PC-3 (cell line): ENCODE results near the gene FOLR1. TPM values are rescaled to one million over a fixed set of nuclear protein-coding genes. Genes with fewer than 3 reads are reported as not detected.
A peak's percentile ranks its signal among the peaks of the same experiment; 100 is the strongest.
"Not testable (repeated sequence)": the region's sequence is repeated elsewhere in the genome, so short reads cannot be mapped to it uniquely, and the experiment has no call there.

Experiments used
- ATAC-seq: fragments of 200-7000 bp; cut with Tn5 transposase; 2 replicates; pipeline ENCODE4 v1.9.1; 2020; ENCODE audit warnings: mild to moderate bottlenecking, moderate library complexity
- BruUV-seq: library from RNA; stranded (reverse); fragments of 400-500 nt; replicated peaks from 2 replicates; lab custom pipeline; 2021; lab: Mats Ljungman, UMichigan
- CTCF ChIA-PET: fragments of 300-600 bp; sonication (Branson Sonifier 250); formaldehyde crosslinking; loops from one replicate; lab custom pipeline; 2022; ENCODE audit warnings: antibody characterized with exemption; lab: Charles Lee
- POLR2A ChIA-PET: fragments of 300-600 bp; sonication (Branson Sonifier 250); formaldehyde crosslinking; loops from one replicate; lab custom pipeline; 2022; ENCODE audit warnings: antibody characterized with exemption; ENCODE audit not compliant: unreplicated experiment; lab: Charles Lee
- DNase-seq: peaks from one replicate; pipeline ENCODE4 v3.0.0-alpha.2; 2015
- H2AFZ ChIP-seq: fragments of 300-600 bp; sonication (generic); 2 replicates; pipeline ENCODE4 v1.6.0; 2016; ENCODE audit warnings: antibody characterized with exemption, low read length
- H3F3A ChIP-seq: fragments of 300-600 bp; sonication (generic); one replicate; pipeline ENCODE4 v1.6.0; 2017; ENCODE audit warnings: antibody characterized with exemption, low read length, control low read depth, mild to moderate bottlenecking; ENCODE audit not compliant: unreplicated experiment
- H3K27ac ChIP-seq: fragments of 300-600 bp; sonication (generic); 2 replicates; pipeline ENCODE4 v1.5.1; 2016; ENCODE audit warnings: mild to moderate bottlenecking, low read length
- H3K27me3 ChIP-seq: fragments of 300-600 bp; sonication (generic); 2 replicates; pipeline ENCODE4 v1.6.1; 2016; ENCODE audit warnings: low read length, mixed read lengths
- H3K36me3 ChIP-seq: fragments of 300-600 bp; sonication (generic); 2 replicates; pipeline ENCODE4 v1.6.1; 2016; ENCODE audit warnings: low read depth, mixed run types, low read length, mixed read lengths
- H3K4me1 ChIP-seq: fragments of 300-600 bp; sonication (generic); 2 replicates; pipeline ENCODE4 v1.5.1; 2016; ENCODE audit warnings: low read length; ENCODE audit not compliant: insufficient read depth
- H3K4me2 ChIP-seq: fragments of 300-600 bp; sonication (generic); 2 replicates; pipeline ENCODE4 v1.6.0; 2016; ENCODE audit warnings: low read length
- H3K4me3 ChIP-seq: fragments of 300-600 bp; sonication (generic); 2 replicates; pipeline ENCODE4 v1.5.1; 2016; ENCODE audit warnings: mild to moderate bottlenecking, low read length, mixed read lengths
- H3K79me2 ChIP-seq: fragments of 300-600 bp; sonication (generic); 2 replicates; pipeline ENCODE4 v1.6.1; 2017; ENCODE audit warnings: low read length, mixed read lengths
- H3K9ac ChIP-seq: fragments of 300-600 bp; sonication (generic); 2 replicates; pipeline ENCODE4 v1.6.0; 2016; ENCODE audit warnings: mild to moderate bottlenecking, low read length
- H3K9me2 ChIP-seq: fragments of 300-600 bp; sonication (generic); replicated peaks from 2 replicates; pipeline ENCODE4 v1.6.1; 2016; ENCODE audit warnings: mixed run types, low read length, mixed read lengths
- H3K9me3 ChIP-seq: fragments of 300-600 bp; sonication (generic); 2 replicates; pipeline ENCODE4 v1.6.1; 2016; ENCODE audit warnings: low read length, mixed read lengths
- H4K20me1 ChIP-seq: fragments of 300-600 bp; sonication (generic); 2 replicates; pipeline ENCODE4 v1.6.1; 2016; ENCODE audit warnings: low read length, mixed read lengths
- EZH2 ChIP-seq: fragments of 300-600 bp; sonication (generic); IDR thresholded peaks from one replicate; pipeline ENCODE4 v1.6.1; 2017; ENCODE audit warnings: antibody characterized with exemption, mild to moderate bottlenecking, low read length; ENCODE audit not compliant: unreplicated experiment
- EZH2phosphoT487 ChIP-seq: fragments of 300-600 bp; sonication (generic); IDR thresholded peaks from 2 replicates; pipeline ENCODE4 v1.6.1; 2018; ENCODE audit warnings: mild to moderate bottlenecking, antibody characterized with exemption, low read length, borderline replicate concordance
- intact Hi-C: fragments of 100-400 bp; cut with micrococcal nuclease; formaldehyde crosslinking; loops from 2 replicates; pipeline ENCODE4 v1.9.0; 2023
- total RNA-seq: library from RNA; depleted of rRNA; stranded (reverse); fragments of >200 nt; gene quantifications from 2 replicates; pipeline ENCODE4 v1.2.3, GENCODE V29; 2014
- TF ChIP-seq, protein P1 (sequence below): fragments of 300-600 bp; sonication (generic); conservative IDR thresholded peaks from 2 replicates; pipeline ENCODE4 v1.5.1; 2017; ENCODE audit warnings: antibody characterized with exemption, low read depth, mild to moderate bottlenecking, low read length

FOLR1 gene
- total RNA-seq, 1 experiment from 2014 or later = 0.36 TPM

- H3K27me3 ChIP-seq, H2AFZ ChIP-seq, CTCF ChIA-PET, BruUV-seq, POLR2A ChIA-PET, H3K9me2 ChIP-seq, ATAC-seq, H3K9ac ChIP-seq, H3K36me3 ChIP-seq, H3K4me1 ChIP-seq, H3K79me2 ChIP-seq, H3K4me3 ChIP-seq, H3F3A ChIP-seq, H3K9me3 ChIP-seq, intact Hi-C loops, H3K4me2 ChIP-seq, H4K20me1 ChIP-seq, H3K27ac ChIP-seq, DNase-seq: not testable (repeated sequence)
Observed at GRCh38 chr11:72172043-72172442, 19.9 kb upstream of the FOLR1 start.

DNA sequence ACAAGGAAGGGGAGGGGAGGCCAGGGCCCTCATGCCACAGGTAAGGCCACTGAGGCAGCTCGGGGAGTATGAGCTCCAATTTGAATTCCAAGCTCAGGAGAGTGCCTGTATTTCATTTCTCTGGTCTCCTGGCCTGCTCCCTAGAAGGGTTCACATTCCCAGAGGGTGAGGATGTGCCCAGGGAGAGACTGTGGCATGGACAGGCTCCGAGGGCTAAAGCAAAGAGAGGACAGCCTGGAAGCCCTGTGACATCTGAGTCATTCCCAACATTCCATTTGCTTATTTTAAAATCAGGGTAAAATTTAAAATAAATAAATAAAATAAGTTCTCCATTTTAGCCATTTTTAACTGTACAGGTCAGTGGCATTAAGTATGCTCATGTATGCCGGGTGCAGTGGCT lies 18.6 kb upstream of the FOLR1 start:
- Histone ChIP-seq H3K4me3 (no peak overlapping the region), H3K36me3 (no peaks in the 10 kb centered on the region), H2AFZ (no peak overlapping the region), H3K79me2 (no peaks in the 10 kb centered on the region), H3F3A (no peaks in the 10 kb centered on the region), H4K20me1 (no peaks in the 10 kb centered on the region), H3K9me2 (no peaks in the 10 kb centered on the region), H3K4me2 (no peak overlapping the region), H3K27me3 (peaks cover 4% of the 10 kb centered on the region; the same call in 1 of the 2 replicates), H3K4me1 (peaks cover 3% of the 10 kb centered on the region; the same call in 1 of the 2 replicates), H3K9ac (no peak overlapping the region), H3K27ac (no peak overlapping the region), H3K9me3 (no peaks in the 10 kb centered on the region)
- ChIA-PET CTCF (no interaction called here), POLR2A (no interaction called here)
- TF ChIP-seq EZH2 (no peak), EZH2phosphoT487 (no peak)
- TF ChIP-seq, protein P1, sequence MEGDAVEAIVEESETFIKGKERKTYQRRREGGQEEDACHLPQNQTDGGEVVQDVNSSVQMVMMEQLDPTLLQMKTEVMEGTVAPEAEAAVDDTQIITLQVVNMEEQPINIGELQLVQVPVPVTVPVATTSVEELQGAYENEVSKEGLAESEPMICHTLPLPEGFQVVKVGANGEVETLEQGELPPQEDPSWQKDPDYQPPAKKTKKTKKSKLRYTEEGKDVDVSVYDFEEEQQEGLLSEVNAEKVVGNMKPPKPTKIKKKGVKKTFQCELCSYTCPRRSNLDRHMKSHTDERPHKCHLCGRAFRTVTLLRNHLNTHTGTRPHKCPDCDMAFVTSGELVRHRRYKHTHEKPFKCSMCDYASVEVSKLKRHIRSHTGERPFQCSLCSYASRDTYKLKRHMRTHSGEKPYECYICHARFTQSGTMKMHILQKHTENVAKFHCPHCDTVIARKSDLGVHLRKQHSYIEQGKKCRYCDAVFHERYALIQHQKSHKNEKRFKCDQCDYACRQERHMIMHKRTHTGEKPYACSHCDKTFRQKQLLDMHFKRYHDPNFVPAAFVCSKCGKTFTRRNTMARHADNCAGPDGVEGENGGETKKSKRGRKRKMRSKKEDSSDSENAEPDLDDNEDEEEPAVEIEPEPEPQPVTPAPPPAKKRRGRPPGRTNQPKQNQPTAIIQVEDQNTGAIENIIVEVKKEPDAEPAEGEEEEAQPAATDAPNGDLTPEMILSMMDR = no peak
- no TSS peak for BruUV-seq
- intact Hi-C loops = no loop called here
- DNase-seq (no peak), ATAC-seq (no peak)

DNA sequence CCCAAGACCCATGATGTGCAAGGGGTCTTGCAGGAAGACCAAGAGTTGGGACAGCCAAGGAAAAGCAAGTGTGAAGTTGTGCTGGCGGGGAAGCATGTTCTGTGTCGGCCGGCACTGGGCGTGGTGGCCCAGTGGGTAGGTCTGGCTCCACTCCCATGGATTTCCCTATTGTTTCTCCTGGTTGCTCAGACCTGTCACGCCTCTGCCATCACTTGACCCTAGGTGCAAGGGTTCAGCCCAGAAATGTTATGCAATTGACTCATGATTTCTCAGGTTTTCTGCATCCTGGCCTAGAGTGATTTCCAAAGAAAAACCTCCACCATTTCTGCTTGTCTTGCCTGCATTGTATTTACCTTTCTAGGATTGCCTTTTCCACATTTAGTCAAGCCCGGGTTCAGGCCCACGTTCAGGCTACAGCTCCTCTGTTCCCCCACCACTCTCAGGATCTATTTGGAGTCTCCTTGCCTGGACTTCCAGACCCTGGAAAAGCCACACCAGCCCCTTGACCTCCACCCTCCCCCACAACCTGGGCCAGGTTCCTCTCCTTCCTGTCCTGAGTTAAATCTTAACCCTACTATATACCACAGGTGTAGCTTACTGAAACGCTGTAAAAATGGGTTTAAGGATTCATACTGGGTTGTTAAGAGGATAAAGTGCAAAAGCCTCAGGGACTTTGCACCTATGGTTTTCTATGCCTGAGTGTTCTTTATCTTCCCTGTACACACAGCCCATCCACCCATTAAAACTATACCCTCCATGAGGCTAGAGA lies 17.5 kb upstream of the FOLR1 start:
- Histone ChIP-seq H3K9me2 (no peaks in the 10 kb centered on the region), H3F3A (no peaks in the 10 kb centered on the region), H3K27me3 (peaks cover 4% of the 10 kb centered on the region; the same call in 1 of the 2 replicates), H3K4me3 (no peak overlapping the region), H3K4me2 (no peak overlapping the region), H2AFZ (no peak overlapping the region), H3K4me1 (peaks cover 7% of the 10 kb centered on the region; the same call in 1 of the 2 replicates), H4K20me1 (no peaks in the 10 kb centered on the region), H3K9me3 (no peaks in the 10 kb centered on the region), H3K36me3 (no peaks in the 10 kb centered on the region), H3K27ac (no peak overlapping the region), H3K79me2 (no peaks in the 10 kb centered on the region), H3K9ac (no peak overlapping the region)
- POLR2A ChIA-PET = no interaction called here
- intact Hi-C loops = no loop called here
- ATAC-seq (no peak), DNase-seq (peak; percentile 37)
- no TSS peak for BruUV-seq
- TF ChIP-seq, protein P1 = no peak
- TF ChIP-seq EZH2 (no peak), EZH2phosphoT487 (no peak)
- CTCF ChIA-PET = no interaction called here
